Measurements from ENCODE around the gene FHIP1B. TPM values are rescaled to one million over a fixed set of nuclear protein-coding genes. Genes with fewer than 3 reads are reported as not detected.

Gene FHIP1B
- total and polyA plus RNA-seq, 2 of the 4 experiments (the other 2 are of a cell fraction), result 5.9 to 30.2 TPM

GRCh38 chr11:6219359-6219758 is 15.1 kb downstream of the FHIP1B start:
- H2AK5ac ChIP-seq (ENCODE audit: low read depth, low read length), result no peak overlapping the region
- H2AK9ac ChIP-seq (replicated peaks; ENCODE audit: low read depth, low read length, poor library complexity), result no peak overlapping the region
- TF ChIP-seq USF2 (IDR thresholded peaks at IDR 0.05; ENCODE audit: low read depth, low read length) (no peak), MAZ (IDR thresholded peaks at IDR 0.05; ENCODE audit: borderline replicate concordance, low read depth, low read length) (no peak), CEBPB (IDR thresholded peaks at IDR 0.05; ENCODE audit: low read depth, low read length) (peak; percentile 42; the same call in 1 of the 2 replicates), CTCF (conservative IDR thresholded peaks at IDR 0.05; ENCODE audit: low read depth, low read length) (0 out of 2 replicates have a peak, but pooled peaks have one; percentile 1), MAFK (IDR thresholded peaks at IDR 0.05; ENCODE audit: low read depth, low read length) (no peak), RAD21 (IDR thresholded peaks at IDR 0.05; ENCODE audit: low read length) (no peak), RCOR1 (IDR thresholded peaks at IDR 0.05; ENCODE audit: insufficient replicate concordance, low read length) (no peak)
- intact Hi-C loops (cut with micrococcal nuclease) (no loop called here), in situ Hi-C loops (cut with MboI; ENCODE audit: low sequenced_read_pairs) (no loop called here), dilution Hi-C loops (cut with HindIII; ENCODE audit: low sequenced_read_pairs, unreplicated experiment) (no loop called here)
- no peak overlapping the region for H3K27ac ChIP-seq (ENCODE audit: insufficient read depth, low read length)
- no peaks in the 10 kb centered on the region for H3K9me3 ChIP-seq (ENCODE audit: control insufficient read depth, insufficient read depth, low read length)
- no peak overlapping the region for H2BK15ac ChIP-seq (ENCODE audit: low read depth, low read length)
- H4K91ac ChIP-seq (ENCODE audit: insufficient read depth, low read depth, low read length), result no peak overlapping the region
- no peak overlapping the region for H3K23ac ChIP-seq (ENCODE audit: low read depth, low read length)
- WGBS, 2 experiments (ENCODE audit: extremely low coverage in 2 of 2, insufficient read length in 1 of 2), result no CpG with 5 or more reads among the region's 2 CpGs
- peak; percentile 90 for DNase-seq
- H3K9me1 ChIP-seq (ENCODE audit: insufficient read depth, low read length), result peaks cover 2% of the 10 kb centered on the region; the same call in 1 of the 2 replicates
- no TSS peak for BruUV-seq (replicated peaks)
- no peak overlapping the region for H3K9ac ChIP-seq (ENCODE audit: low read depth, low read length)
- H3K4me3 ChIP-seq (ENCODE audit: insufficient read depth, low read depth, low read length), result no peak overlapping the region
- no peak overlapping the region for H2BK20ac ChIP-seq (ENCODE audit: low read depth, low read length)
- ATAC-seq (ENCODE audit: low read depth), result peak; percentile 99
- H4K8ac ChIP-seq (ENCODE audit: low read depth in 2 of 2, low read length in 2 of 2), result 0 out of 4 replicates have a peak overlapping the region, but pooled peaks of 1 of the 2 experiments have one; percentile 19
- no peaks in the 10 kb centered on the region for H3K27me3 ChIP-seq (ENCODE audit: control insufficient read depth, insufficient read depth, low read length)
- H3K56ac ChIP-seq (ENCODE audit: extremely low read depth, insufficient read depth, low read length), result no peak overlapping the region
- H3K79me1 ChIP-seq (ENCODE audit: low read depth in 1 of 2, low read length in 2 of 2), result peaks cover 12 to 17% of the 10 kb centered on the region in 2 experiments; a peak in 3 of 4 replicates
- H3K4me1 ChIP-seq (ENCODE audit: control insufficient read depth, insufficient read depth, low read length), result peaks cover 5% of the 10 kb centered on the region
- no peak overlapping the region; the same call in 1 of the 2 replicates for H2BK120ac ChIP-seq (ENCODE audit: low read depth, low read length)
- ChIA-PET CTCF (no interaction called here), POLR2A (ENCODE audit: unreplicated experiment) (no interaction called here)
- H2AFZ ChIP-seq (replicated peaks; ENCODE audit: low read length, poor library complexity), result peak overlapping the region; percentile 9
- peak overlapping the region; percentile 17 for H2BK5ac ChIP-seq (ENCODE audit: low read depth, low read length, poor library complexity, severe bottlenecking)
- peak overlapping the region; percentile 57; the same call in 1 of the 2 replicates for H3K18ac ChIP-seq (ENCODE audit: low read depth, low read length)
- no peak overlapping the region for H3K4ac ChIP-seq (ENCODE audit: low read depth, low read length)
- peaks cover 48% of the 10 kb centered on the region for H3K36me3 ChIP-seq (ENCODE audit: control insufficient read depth, insufficient read depth, low read length)
- no peak overlapping the region for H3K14ac ChIP-seq (replicated peaks; ENCODE audit: low read depth, low read length)
- peaks cover 3% of the 10 kb centered on the region; the same call in 1 of the 2 replicates for H4K20me1 ChIP-seq (ENCODE audit: insufficient read depth, low read length)
- H3K4me2 ChIP-seq (ENCODE audit: low read depth, low read length), result no peak overlapping the region; the same call in 1 of the 2 replicates
- no peak overlapping the region for H4K5ac ChIP-seq (ENCODE audit: low read depth, low read length)

Data from IMR-90 (cell line).